Measurements from ENCODE around the gene DTWD1.

DNA sequence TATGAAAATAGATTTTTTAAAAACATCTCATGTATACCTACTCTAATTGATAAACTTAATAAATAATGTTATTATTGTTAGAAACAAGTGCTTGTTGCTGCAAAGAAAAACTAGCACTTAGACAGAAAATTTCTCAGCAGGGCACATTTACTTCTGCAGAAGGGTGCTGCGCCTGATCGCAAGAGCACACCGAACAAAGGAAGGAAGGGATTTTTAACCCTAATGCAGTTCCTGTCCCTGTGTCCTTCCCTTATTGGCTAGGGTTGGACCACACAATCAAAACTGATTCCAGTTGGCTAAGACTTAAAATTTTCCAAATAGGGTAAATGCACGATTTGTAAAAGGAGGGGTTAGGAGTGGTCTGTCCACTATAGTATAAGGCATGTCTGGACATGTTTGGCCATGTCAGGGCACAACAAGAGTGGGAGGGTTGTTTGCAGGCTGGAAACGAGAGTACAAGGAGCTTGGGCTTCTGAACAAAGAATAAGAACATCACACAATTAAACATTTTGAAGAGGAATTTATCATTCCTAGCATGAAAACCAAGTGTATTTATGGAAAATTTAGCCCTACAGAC lies 4.7 kb downstream of the DTWD1 start:
- TF ChIP-seq EZH2 (IDR thresholded peaks at IDR 0.05; ENCODE audit: insufficient read depth, poor library complexity, severe bottlenecking) (no peak), EZH2phosphoT487 (IDR thresholded peaks at IDR 0.05; ENCODE audit: insufficient read depth, low read depth) (no peak)
